ENCODE data around the gene ZNF219. TPM values are rescaled to one million over a fixed set of nuclear protein-coding genes. Genes with fewer than 3 reads are reported as not detected.
A peak's percentile ranks its signal among the peaks of the same experiment; 100 is the strongest.

ZNF219 gene
- total and polyA plus RNA-seq, 2 of the 13 experiments (the other 11 are each of a cell fraction or from before 2014, with no cell fraction given): 34.5 to 36.6 TPM

GRCh38 chr14:21106498-21107282, 8.2 kb upstream of the ZNF219 start (continued):
- TF ChIP-seq CBX5 (CRISPR knock-in tag; IDR thresholded peaks at IDR 0.05; ENCODE audit: borderline replicate concordance) (0 out of 2 replicates have a peak, but pooled peaks have one; percentile 79), ZNF546 (CRISPR knock-in tag; conservative IDR thresholded peaks at IDR 0.05) (no peak), TEAD3 (CRISPR knock-in tag; optimal IDR thresholded peaks at IDR 0.05; ENCODE audit: borderline replicate concordance) (peak; percentile 57), MEF2D (CRISPR knock-in tag; IDR thresholded peaks at IDR 0.05) (peak; percentile 66; the same call in 1 of the 2 replicates), ATF7-NPFF (CRISPR knock-in tag; IDR thresholded peaks at IDR 0.05; ENCODE audit: low read depth) (0 out of 2 replicates have a peak, but pooled peaks have one; percentile 11), ZNF142 (CRISPR knock-in tag; IDR thresholded peaks at IDR 0.05) (peak; percentile 41; the same call in 1 of the 2 replicates), MYC (CRISPR knock-in tag; IDR thresholded peaks at IDR 0.05; ENCODE audit: borderline replicate concordance) (peak; percentile 38; the same call in 1 of the 2 replicates), ZFP91 (CRISPR knock-in tag; IDR thresholded peaks at IDR 0.05; ENCODE audit: borderline replicate concordance) (peak; percentile 36), EEA1 (CRISPR knock-in tag; IDR thresholded peaks at IDR 0.05; ENCODE audit: borderline replicate concordance) (no peak), CEBPG (CRISPR knock-in tag; IDR thresholded peaks at IDR 0.05) (peak; percentile 54; the same call in 1 of the 2 replicates), ZNF225 (CRISPR knock-in tag; IDR thresholded peaks at IDR 0.05) (0 out of 2 replicates have a peak, but pooled peaks have one; percentile 63), DR1 (CRISPR knock-in tag; IDR thresholded peaks at IDR 0.05) (no peak), ELK4 (CRISPR knock-in tag; IDR thresholded peaks at IDR 0.05; ENCODE audit: borderline replicate concordance) (no peak), U2AF1 (optimal IDR thresholded peaks at IDR 0.05; ENCODE audit: low read depth, low read length) (no peak), HMGXB4 (CRISPR knock-in tag; IDR thresholded peaks at IDR 0.05; ENCODE audit: borderline replicate concordance in 1 of 2, low read depth in 1 of 2) (peak; percentile 92 to 97), SAFB2 (CRISPR knock-in tag; IDR thresholded peaks at IDR 0.05; ENCODE audit: borderline replicate concordance, low read depth) (no peak), ZNF605 (CRISPR knock-in tag; IDR thresholded peaks at IDR 0.05) (0 out of 2 replicates have a peak, but pooled peaks have one; percentile 31), KLF9 (CRISPR knock-in tag; IDR thresholded peaks at IDR 0.05; ENCODE audit: low read depth) (0 out of 2 replicates have a peak, but pooled peaks have one; percentile 45)

All from HepG2 (cell line).